ENCODE measurements around the gene RADIL. TPM values are rescaled to one million over a fixed set of nuclear protein-coding genes. Genes with fewer than 3 reads are reported as not detected.

Gene RADIL
- total RNA-seq, 1 experiment from 2014 or later, result 1.3 TPM

DNA sequence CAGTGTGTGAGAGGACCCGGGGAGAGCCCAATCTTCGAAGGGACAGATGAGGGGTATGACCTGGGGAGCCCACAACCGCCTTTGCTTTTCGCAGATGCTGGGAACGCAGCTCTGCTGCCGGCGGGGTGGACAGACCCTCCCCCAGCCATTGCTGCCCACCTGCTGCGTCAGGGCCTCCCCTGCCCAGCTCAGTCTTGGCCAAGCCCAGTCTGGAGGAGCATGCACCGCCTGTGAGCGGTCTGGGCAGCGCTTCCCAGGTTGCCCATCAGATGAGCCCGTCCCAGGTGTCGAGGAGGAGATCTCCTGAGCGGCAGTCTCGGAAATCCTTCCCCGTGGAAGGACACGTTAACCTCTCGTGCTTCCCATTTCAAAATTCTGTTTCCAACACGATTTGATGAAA, 125.4 kb downstream of the RADIL start:
- DNase-seq (ENCODE audit: low spot score), result no peak

DNA sequence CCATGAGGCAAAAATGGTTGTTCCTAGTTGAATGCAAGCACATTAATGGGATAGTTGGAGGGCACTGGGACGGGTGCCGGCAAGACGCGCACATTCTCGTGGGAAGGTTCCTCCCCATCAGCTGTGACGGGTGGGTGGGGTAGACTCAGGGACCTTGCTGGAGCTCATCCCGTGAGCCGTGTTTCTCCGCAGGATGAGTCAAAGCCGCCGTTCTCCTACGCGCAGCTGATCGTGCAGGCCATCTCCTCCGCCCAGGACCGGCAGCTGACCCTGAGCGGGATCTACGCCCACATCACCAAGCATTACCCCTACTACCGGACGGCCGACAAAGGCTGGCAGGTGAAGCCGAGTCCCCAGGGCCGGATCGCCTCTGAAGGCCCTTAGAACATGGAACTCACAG, 128.5 kb downstream of the RADIL start:
- no peak for DNase-seq (ENCODE audit: low spot score)

GRCh38 chr7:4754433-4755010, 129.0 kb downstream of the RADIL start:
- no peak for DNase-seq (ENCODE audit: low spot score)

DNA sequence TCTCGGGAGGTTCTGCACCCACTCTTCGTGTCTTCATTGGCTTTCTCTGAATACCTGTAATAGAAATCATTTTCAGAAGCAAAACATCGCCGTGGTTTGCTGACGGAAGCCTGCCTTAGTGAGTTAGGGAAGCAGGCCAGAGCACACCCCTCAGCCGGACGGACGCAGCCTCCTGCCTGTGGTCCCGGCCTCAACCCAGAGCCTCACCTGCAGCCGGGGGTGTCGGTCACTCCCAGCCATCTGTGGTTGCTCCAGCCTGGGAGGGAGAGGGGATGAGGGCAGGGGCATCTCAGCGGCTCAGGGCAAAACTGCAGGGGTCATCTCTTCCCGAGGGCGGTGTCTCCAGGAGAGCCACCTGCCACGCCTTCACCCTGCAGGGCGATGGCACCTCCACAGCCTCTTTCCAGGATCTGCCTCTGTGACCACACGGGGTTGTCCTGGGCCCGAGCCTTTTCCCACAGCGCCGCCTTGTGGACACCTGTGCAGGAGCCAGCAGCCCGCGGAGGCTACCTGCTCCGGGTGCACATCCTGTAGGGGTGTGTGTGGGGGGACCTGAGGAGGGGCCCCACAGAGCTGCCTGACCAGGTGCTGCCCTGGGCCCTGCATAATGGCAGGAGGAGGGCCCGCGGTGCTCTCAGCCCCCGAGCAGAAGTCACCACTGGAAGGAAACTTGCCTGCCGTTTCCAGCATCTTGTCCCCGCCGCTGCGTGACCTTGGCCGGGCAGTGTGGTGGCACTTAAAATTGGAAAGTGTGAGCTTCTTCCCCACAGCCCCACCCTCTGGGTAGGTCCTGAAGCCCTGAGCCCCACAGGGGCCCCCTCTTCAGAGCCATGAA, 129.7 kb downstream of the RADIL start:
- peak; percentile 83 for DNase-seq (ENCODE audit: low spot score)

GRCh38 chr7:4751398-4751947, 132.0 kb downstream of the RADIL start:
- no peak for DNase-seq (ENCODE audit: low spot score)

DNA sequence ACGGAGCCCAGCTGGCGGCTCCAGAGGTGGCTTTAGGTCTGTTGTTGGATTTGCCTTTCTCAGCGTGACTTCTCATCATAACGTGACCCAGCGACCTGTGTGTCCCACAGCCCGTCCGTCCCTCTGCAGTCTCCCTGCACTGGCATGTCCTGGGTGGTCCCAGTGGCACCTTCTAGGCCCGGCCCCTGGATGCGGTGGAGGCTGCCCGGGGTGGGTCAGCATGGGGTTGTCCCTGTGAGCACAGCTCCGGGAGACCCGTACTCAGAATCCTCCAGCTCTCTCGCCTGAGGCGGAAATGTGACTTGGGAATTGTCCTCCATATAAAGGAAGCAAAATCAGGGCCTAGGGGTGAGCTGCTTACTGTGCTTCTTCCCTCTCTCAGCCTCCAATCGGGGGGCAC, 133.7 kb downstream of the RADIL start:
- DNase-seq (ENCODE audit: low spot score), result no peak

DNA sequence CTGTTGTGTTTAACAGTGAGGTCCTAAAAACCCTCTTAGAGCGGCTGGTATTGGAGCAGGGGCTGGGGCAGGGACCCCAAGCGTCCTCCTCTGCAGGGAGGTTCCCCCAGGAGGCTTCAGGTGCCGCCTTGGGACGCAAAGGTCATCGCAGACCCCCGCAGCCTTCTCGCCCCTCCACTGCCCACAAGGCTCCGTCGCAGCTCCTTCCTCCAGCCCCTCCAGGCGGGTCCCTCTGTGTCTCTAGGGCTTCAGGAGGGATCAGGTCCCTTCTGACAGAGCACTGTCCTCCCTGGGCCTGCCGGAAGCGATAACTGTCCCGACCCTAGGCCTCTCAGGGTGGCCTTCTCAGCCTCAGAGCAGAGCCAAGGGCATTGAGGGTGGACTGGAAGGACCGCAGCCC, 134.2 kb downstream of the RADIL start:
- DNase-seq (ENCODE audit: low spot score), result no peak

Other genes starting within 250 kb of the RADIL start
- 11.9 and 12.8 TPM in 2 replicates for gene FOXK1, start 201.4 kb downstream of the RADIL start, total RNA-seq (2014; rRNA removed; shearing (Covaris generic))
- 14.6 and 16.8 TPM in 2 replicates for gene AP5Z1, start 108.1 kb downstream of the RADIL start, total RNA-seq (2014; rRNA removed; shearing (Covaris generic))
- gene PAPOLB, start 21.7 kb downstream of the RADIL start, total RNA-seq (2014; rRNA removed; shearing (Covaris generic)), result 0.02 TPM in 1 of 2 replicates, not detected in the other
- not detected in 2 replicates for gene MMD2, start 75.5 kb upstream of the RADIL start, total RNA-seq (2014; rRNA removed; shearing (Covaris generic))
- 8.6 and 11.7 TPM in 2 replicates for gene RBAK, start 162.1 kb upstream of the RADIL start, total RNA-seq (2014; rRNA removed; shearing (Covaris generic))